Nephron progenitor cell (in vitro differentiated cells): ENCODE results near the gene RNF13.

ENCODE experiments used
- DNase-seq: peaks from one replicate; pipeline ENCODE4 v3.0.0; 2021
- H3K27ac Mint-ChIP-seq: 2 replicates; pipeline ENCODE4 v1.8.0; 2021; ENCODE audit warnings: mild to moderate bottlenecking, moderate library complexity, mixed read lengths
- H3K27me3 Mint-ChIP-seq: 2 replicates; pipeline ENCODE4 v1.8.0; 2021; ENCODE audit warnings: mild to moderate bottlenecking, low read depth, mixed read lengths; ENCODE audit not compliant: poor library complexity
- H3K36me3 Mint-ChIP-seq: 2 replicates; pipeline ENCODE4 v1.8.0; 2021; ENCODE audit warnings: low read depth, mixed read lengths
- H3K4me1 Mint-ChIP-seq: 2 replicates; pipeline ENCODE4 v1.8.0; 2021; ENCODE audit warnings: mixed read lengths
- H3K4me3 Mint-ChIP-seq: 2 replicates; pipeline ENCODE4 v1.8.0; 2021; ENCODE audit warnings: mild to moderate bottlenecking, moderate library complexity, mixed read lengths
- H3K9me3 Mint-ChIP-seq: 2 replicates; pipeline ENCODE4 v1.8.0; 2021; ENCODE audit warnings: mild to moderate bottlenecking, moderate library complexity, mixed read lengths
- TF ChIP-seq, protein P1 (sequence below): fragments of 200-600 bp; sonication (generic); IDR thresholded peaks from 2 replicates; pipeline ENCODE4 v1.5.0; 2021; ENCODE audit warnings: antibody characterized with exemption

Gene RNF13

DNA sequence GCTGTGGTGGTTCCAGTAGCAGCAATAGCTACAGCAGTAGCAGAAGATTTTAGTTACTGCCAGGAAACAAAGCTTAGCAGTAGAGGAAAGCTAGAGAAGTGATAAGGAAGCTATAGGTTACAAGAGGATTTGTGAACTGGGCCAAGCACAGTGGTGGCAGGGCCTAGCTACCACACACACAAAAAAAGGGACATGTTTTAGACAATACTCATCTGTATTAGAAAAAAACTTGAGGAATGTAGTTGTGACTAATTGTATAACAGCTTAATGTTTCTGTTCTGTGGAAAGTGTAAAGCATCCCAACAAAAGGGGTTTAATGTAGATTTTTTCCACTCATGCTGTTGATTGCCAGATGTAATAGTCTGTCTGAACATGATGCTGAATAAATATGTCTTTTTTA is 187.6 kb downstream of the RNF13 start:
- DNase-seq = no peak
- Mint-ChIP-seq H3K9me3 (peaks cover 21% of the 10 kb centered on the region), H3K36me3 (no peaks in the 10 kb centered on the region), H3K4me3 (no peak overlapping the region), H3K27ac (no peak overlapping the region), H3K27me3 (peaks cover 3% of the 10 kb centered on the region), H3K4me1 (no peaks in the 10 kb centered on the region)
- TF ChIP-seq, protein P1, sequence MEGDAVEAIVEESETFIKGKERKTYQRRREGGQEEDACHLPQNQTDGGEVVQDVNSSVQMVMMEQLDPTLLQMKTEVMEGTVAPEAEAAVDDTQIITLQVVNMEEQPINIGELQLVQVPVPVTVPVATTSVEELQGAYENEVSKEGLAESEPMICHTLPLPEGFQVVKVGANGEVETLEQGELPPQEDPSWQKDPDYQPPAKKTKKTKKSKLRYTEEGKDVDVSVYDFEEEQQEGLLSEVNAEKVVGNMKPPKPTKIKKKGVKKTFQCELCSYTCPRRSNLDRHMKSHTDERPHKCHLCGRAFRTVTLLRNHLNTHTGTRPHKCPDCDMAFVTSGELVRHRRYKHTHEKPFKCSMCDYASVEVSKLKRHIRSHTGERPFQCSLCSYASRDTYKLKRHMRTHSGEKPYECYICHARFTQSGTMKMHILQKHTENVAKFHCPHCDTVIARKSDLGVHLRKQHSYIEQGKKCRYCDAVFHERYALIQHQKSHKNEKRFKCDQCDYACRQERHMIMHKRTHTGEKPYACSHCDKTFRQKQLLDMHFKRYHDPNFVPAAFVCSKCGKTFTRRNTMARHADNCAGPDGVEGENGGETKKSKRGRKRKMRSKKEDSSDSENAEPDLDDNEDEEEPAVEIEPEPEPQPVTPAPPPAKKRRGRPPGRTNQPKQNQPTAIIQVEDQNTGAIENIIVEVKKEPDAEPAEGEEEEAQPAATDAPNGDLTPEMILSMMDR = no peak

DNA sequence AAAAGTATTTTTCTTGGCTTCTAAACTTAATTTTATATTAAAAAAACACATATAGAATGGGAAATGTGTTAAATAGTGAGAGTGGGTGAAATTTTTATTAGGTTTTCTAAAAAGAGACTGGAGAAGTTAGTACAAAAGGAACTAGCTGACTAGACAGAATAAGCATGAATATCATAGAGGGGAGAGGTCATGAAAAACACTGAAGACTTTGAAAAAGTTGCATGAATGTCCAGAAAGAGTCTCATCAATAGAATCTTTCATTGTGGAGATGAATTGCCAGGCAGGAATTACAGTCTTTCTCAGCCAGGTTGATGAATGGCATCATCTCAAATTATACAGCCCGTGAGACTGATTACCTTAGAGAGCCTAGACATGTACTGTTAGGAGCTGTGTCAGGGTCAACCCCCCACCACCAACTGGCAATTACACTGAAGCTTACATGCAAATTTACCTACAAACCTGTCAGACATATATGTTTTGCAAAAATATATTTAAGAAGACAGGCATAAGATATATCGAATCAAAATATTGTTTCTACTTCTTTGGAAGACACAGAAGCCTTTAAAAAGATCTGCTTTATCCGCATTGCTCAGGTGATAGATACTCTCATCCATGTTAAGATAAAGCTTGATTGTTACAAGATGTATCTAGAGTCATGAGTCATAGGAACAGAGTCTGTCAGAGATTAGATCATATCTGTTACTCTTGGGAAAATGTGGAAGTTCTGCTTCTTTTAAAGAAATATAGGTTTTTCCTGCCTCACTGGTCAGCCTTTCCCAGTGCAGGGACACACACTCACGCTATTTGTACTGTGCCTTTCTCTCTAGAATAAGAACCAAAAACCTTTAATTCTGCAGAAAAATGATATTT is 192.5 kb downstream of the RNF13 start:
- TF ChIP-seq, protein P1 = no peak
- DNase-seq = no peak
- Mint-ChIP-seq H3K36me3 (no peaks in the 10 kb centered on the region), H3K9me3 (no peaks in the 10 kb centered on the region), H3K27ac (no peak overlapping the region), H3K4me1 (no peaks in the 10 kb centered on the region), H3K27me3 (no peaks in the 10 kb centered on the region), H3K4me3 (no peak overlapping the region)

DNA sequence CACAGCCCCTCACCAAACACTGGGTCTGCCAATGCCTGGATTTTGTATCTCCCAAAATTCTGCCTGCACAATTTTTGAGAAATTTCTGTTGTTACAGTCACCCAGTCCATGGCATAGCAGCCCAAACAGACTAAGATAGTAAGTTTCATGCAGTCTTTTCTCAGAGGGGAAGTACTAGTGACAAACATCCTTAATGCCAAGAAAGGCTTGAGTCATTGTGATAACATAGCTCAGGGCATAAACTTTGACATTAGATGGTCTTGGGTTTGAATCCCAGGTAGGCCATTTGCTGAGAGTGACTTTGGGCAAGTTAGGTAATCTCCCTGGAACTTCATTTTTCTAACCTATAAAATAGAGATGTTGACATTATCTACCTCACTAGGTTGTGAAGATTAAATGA is 193.8 kb downstream of the RNF13 start:
- no peaks in the 10 kb centered on the region for H3K27me3 Mint-ChIP-seq
- no peaks in the 10 kb centered on the region for H3K36me3 Mint-ChIP-seq
- DNase-seq = no peak
- H3K4me1 Mint-ChIP-seq = no peaks in the 10 kb centered on the region
- no peak overlapping the region for H3K4me3 Mint-ChIP-seq
- H3K27ac Mint-ChIP-seq = no peak overlapping the region
- TF ChIP-seq, protein P1 = no peak
- no peaks in the 10 kb centered on the region for H3K9me3 Mint-ChIP-seq
